GM21737 (cell line): ENCODE data around the gene POTEI.
"Not testable (repeated sequence)": the region's sequence is repeated elsewhere in the genome, so short reads cannot be mapped to it uniquely, and the experiment has no call there.

Source experiments
- ATAC-seq: cut with Tn5 transposase; IDR thresholded peaks from one replicate; pipeline ENCODE4 v1.9.1; 2021; ENCODE audit warnings: mild to moderate bottlenecking, moderate library complexity; ENCODE audit not compliant: unreplicated experiment

Gene POTEI

GRCh38 chr2:130509228-130509627 lies at the start of gene POTEI:
Gene POTEI (minus strand): TSS chr2:130509328. CDS start chr2:130509235, 93 bp downstream.
- not testable (repeated sequence) for ATAC-seq

GRCh38 chr2:130556441-130556840 lies 47.3 kb upstream of the POTEI start:
- not testable (repeated sequence) for ATAC-seq

DNA sequence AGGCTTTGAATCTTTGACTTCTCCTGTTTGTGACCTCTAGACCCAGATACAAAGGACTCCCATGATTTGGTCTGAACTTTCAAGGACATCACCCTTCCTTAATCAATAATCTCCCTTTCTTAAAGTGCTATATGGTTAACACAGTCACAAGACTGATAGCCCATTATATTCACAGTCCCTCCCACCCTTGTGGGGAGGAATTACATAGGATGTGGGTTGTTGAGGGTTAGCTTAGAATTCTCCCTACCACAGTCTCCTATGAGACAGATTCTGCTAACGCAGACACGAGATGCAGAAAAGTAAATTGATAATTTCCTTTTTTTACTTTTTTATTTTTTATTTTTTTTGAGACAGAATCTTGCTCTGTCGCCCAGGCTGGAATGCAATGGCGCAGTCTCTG lies 45.0 kb upstream of the POTEI start:
- ATAC-seq: not testable (repeated sequence)

DNA sequence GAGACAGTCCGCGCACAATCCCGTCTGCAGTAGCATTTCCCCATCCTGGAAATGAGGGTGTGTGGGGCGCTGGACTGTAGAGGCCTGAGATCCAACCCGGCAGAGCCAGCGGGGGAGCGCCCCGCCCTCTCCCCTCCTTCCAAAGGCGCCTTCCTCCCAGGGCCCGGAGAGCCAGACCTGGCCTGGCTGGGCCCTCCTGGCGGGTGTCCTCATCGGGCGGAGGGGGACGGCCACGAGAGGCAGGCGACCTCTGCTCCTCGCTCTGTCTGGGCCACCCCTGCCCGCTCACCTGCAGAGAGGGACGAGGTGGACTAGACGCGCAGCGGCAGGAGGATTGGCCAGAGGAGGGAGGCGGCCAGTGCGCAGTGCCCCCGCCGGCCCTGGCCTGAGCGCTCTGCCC lies 40.3 kb upstream of the POTEI start:
- not testable (repeated sequence) for ATAC-seq

- not testable (repeated sequence) for ATAC-seq
Observed at GRCh38 chr2:130548418-130548817, 39.3 kb upstream of the POTEI start.

- ATAC-seq: not testable (repeated sequence)
Observed at GRCh38 chr2:130544978-130545377, 35.9 kb upstream of the POTEI start.

GRCh38 chr2:130543785-130544528 lies 34.8 kb upstream of the POTEI start:
- not testable (repeated sequence) for ATAC-seq

GRCh38 chr2:130542789-130543188 lies 33.7 kb upstream of the POTEI start:
- not testable (repeated sequence) for ATAC-seq

DNA sequence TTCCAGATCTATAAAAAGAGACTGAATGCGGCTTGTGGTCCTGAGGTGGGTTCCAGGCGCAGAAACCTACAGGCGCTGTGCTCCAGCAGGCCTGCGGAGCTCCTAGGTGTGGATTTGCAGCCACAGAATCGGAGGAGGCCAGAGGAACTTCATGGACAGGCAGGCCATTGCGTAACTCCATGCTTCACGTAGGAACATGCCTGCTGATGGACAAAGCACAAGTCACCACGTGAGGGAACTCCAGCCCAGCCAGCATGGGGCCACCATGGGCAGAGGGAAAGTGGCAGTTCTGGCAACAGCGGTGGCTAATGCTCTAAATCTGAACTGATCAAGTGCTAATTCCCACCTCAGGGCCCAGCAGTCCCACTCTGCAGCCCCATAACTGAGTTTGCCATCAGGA lies 29.1 kb upstream of the POTEI start:
- not testable (repeated sequence) for ATAC-seq

- ATAC-seq: not testable (repeated sequence)
Observed at GRCh38 chr2:130536654-130537053, 27.5 kb upstream of the POTEI start.

DNA sequence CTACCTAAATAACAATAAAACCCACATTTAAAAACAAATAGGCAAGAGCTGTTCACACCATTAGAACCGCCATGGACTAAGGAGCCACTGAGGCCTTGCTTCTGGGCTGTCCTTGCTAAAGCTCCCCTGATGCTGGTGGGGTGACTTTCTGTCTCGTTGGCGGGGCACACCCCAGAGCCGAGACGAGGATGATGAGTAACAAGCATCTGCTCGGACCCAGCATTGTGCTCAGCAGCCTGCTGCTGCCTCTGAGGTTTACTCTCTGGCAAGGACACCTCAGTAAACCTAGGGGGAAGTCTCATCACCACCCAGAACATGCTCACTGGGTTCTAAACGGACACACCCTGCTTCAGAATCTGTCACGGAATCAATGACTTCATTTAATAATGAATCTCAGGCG lies 22.5 kb upstream of the POTEI start:
- ATAC-seq: not testable (repeated sequence)

GRCh38 chr2:130531225-130531624 lies 22.1 kb upstream of the POTEI start:
- ATAC-seq: peak; percentile 87

DNA sequence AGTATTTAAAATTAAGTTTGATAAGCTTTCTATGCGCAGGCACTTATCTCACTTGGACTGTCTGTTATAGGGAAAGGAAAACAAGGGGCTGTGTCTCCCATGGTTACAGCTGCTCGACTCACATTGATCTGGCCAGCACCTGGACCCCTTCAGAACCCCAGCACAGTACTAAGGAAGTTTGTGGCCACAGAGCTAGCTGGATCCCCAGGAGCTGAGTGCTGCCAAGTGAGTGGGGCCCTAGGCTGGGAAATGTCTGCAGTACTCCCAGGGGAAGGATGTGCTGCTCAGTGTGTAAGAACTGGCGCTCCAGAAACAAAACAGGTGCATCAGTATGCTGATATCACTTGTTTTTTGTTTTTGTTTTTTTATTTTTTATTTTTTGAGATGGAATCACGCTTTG lies 21.1 kb upstream of the POTEI start:
- not testable (repeated sequence) for ATAC-seq

DNA sequence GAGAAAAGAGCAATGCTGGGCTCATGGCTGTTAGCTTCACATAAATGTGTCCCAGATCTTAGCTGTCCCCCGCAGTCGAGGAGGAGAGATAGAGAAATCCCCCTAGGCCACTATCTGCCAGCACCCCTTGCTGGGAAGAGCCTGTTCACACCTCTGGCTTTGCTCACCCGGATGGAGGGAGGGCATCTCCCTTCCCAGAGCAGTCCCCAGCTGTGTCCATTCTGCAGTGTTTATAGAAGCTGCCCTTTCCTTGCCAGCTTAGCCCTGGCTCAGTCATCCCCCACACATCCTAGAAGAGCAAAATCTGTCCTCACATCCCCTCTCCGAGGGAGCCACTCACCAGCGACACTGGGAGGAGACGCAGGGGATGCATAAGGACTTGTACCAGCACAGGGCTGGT lies 20.4 kb upstream of the POTEI start:
- ATAC-seq: not testable (repeated sequence)

GRCh38 chr2:130527365-130527967 lies 18.3 kb upstream of the POTEI start:
- not testable (repeated sequence) for ATAC-seq

- not testable (repeated sequence) for ATAC-seq
Observed at GRCh38 chr2:130522390-130522789, 13.3 kb upstream of the POTEI start.

- ATAC-seq: not testable (repeated sequence)
Observed at GRCh38 chr2:130520992-130521391, 11.9 kb upstream of the POTEI start, which contains the start of gene CFC1B. Gene CFC1B (plus strand): TSS chr2:130521222. CDS start chr2:130521485, 263 bp downstream.

- ATAC-seq: not testable (repeated sequence)
Observed at GRCh38 chr2:130518516-130519106, 9.5 kb upstream of the POTEI start.

DNA sequence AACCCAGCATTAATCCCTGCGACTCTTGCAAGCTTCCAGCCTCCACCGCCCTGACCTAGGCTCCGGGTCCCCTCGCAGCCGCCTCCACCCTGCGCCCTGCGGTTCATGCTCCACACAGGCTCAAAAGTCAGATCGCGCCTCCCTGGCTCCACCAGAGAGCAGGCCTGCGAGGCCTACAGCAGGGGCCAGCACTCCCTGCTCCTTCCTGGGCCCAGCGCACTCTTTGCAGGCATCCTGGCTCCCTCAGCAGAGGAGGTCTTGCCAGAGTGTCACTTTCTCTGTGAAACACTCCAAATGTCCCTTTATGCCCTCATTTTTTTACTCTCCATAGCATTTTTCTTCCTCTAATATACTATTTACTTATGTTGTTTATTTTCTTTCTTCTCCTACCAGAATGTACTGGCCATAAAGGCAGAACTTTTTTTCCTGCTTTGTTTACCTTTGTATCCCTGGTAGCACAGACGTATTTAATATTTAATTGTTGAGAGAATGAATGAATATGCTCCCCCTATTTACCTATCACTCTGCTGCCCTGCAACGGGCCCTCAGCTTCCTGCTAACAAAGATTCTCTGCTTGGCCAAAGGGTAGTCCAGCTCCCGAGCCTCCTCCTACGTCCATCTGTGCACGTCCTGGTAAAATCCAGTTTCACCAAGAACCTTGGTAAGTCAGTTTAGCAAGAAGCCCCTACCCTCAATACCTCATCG lies 2.8 kb upstream of the POTEI start:
- ATAC-seq: not testable (repeated sequence)

DNA sequence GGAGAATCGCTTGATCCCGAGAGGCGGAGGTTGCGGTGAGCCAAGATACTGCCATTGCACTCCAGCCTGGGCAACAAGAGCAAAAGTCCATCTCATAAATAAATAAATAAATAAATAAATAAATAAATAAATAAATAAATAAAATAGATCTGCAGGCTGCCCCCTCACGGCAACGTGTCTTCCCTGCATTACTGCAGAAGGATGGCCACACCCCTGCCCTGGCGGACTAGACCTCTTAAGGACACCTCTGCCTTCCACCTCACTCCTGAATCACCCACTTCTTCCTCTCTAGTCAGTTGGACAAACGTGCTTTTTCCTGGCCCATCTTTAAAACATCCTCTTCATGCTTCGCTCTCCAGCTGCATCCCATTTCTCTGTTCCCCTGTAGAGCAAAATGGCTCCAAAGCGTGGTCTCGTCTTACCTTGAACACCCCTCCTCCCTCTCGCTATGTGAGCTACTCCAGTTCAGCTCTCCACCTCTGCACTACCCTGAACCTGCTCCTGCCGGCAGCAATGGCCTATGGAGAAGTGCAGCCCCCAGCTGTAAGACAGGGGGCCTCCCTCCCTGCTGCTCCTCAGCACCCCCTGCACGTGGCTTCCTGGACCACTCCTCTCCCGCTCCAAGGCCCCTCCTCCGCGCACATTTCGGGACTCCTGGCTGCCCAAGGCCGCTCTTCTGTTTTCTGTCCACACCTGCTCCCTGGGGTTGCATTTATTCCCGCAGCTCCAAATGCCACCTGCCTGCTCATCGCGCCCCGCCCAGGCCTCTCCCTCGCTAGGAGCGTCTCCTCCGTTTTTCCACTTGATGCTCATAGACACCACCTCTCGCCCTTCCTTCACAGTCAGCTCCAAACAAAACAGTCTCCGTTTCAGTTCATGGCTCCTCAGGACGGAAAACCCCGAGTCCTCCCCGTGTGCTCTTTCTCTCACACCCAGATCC lies 1.9 kb upstream of the POTEI start:
- not testable (repeated sequence) for ATAC-seq
